IPS-18c (cell line): ENCODE results near the gene CDH16.

Source experiments
- H3K4me3 ChIP-seq: 2 replicates; pipeline ENCODE4 v1.7.0; 2013; ENCODE audit warnings: low read depth, mild to moderate bottlenecking, low read length, moderate library complexity; ENCODE audit not compliant: insufficient read depth
- H3K9me3 ChIP-seq: one replicate; pipeline ENCODE4 v1.6.1; 2013; ENCODE audit warnings: mild to moderate bottlenecking, low read length, moderate library complexity; ENCODE audit not compliant: control insufficient read depth, insufficient read depth

The CDH16 gene

DNA sequence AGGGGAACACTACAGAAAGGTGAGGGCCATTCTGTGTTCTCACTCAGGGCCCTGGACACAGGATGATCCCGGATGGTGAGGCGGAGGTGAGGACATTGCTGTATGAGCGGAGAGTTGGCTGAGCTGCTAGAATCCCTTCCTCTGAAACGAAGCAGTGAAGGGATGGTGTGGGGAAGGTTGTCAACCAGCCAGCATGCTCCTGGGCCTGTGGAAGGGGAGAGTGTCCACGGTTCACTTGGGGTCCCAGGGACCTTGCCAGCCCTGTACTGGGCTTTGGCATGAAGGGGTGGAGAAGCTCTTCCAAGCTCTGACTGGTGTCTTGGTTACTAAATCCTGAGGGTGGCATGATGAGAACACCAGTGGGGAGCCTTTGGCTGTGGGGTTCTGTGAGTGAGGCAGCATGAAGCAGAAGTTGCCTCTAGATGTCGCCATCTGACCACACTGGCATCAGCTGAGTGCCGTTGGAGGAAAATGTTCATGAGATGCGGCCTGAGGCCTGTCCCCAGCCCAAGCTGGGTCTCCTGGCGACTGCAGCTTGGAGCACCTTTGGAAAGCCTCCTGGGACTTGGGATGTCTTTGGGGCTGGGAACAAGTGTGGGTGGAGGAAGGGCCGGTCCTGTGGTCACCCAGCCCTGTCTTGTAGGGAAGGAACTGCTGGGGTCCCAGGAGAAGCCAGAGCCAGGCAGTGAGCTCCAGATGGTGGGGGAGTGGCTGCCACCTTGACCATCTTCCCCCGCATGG lies 23.6 kb downstream of the CDH16 start:
- Histone ChIP-seq H3K9me3 (peaks cover 3% of the 10 kb centered on the region), H3K4me3 (no peak overlapping the region)

DNA sequence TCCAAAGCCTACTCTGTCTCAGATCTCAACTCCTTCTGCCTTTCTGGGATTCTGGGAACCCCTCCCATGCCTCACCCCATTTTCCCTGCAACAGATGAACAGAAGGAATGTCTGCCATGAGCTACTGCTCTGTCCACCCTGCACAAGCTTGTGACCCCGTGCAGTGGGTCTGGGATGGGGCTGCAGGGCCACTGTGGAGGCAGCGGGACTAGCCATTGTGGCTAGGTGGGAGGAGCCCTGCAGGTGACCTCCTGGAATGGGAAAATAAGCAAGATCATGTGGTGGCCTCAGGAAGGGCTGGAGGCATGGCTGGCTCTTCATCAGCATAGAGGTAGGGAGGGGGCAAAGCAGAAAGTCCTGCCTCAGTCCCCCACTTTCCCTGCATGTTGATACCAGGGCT lies 24.6 kb downstream of the CDH16 start:
- Histone ChIP-seq H3K9me3 (peaks cover 3% of the 10 kb centered on the region), H3K4me3 (no peak overlapping the region)

DNA sequence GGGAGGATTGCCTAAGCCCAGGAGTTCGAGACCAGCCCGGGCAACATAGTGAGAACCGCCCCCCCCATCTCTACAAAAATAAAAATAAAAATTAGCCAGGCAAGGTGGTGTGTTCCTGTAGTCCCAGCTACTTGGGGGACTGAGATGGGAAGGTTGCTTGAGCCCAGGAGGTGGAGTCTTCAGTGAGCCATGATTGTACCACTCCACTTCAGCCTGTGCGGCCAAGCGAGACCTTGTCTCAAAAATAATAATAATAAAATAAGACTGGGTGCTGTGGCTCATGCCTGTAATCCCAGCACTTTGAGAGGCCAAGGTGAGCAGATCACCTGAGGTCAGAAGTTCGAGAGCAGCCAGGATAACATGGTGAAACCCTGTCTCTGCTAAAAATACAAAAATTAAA lies 26.9 kb downstream of the CDH16 start:
- H3K4me3 ChIP-seq = no peak overlapping the region
- H3K9me3 ChIP-seq = peaks cover 3% of the 10 kb centered on the region

DNA sequence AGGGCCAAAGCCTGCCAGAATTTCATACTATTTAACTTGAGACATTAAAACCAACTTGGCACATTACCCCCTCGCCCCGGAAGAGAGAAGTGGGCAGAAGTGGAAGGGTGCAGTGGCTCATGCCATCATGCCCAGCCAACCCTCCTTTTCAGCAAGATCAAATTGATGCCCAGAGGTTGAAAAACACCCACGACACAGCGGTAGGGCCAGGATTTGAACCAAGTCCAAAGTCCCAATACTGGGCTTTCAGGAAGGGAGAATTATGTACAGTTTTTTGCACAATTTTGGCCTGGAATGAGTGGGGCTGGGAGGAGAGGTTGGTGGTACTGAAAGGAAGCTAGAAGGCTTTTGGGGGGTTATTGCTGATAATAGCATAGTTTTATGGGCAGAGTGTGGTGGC lies 27.3 kb downstream of the CDH16 start:
- peaks cover 3% of the 10 kb centered on the region for H3K9me3 ChIP-seq

DNA sequence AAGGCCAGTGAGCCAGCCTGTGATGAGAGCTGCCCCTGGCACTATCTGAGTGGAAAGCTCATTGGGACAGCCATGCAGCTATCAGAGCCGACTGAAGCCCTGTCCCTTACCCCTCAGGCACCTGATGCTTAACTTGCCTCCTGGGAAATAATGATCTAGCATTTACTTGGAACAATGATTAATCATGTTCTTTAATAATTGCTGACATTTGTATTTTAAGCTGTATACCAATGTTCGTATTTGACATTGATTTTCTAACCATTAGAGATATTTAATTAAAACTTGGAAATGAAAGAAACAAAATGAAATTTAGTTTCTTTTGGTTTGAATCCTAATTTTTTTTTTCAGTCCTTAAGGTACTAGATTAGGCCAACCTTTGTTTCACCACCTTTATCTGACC lies 27.9 kb downstream of the CDH16 start:
- H3K9me3 ChIP-seq = no peaks in the 10 kb centered on the region
- H3K4me3 ChIP-seq = no peak overlapping the region

More for the DNA sequence above, 27.3 kb downstream of the CDH16 start:
- H3K4me3 ChIP-seq = no peak overlapping the region

DNA sequence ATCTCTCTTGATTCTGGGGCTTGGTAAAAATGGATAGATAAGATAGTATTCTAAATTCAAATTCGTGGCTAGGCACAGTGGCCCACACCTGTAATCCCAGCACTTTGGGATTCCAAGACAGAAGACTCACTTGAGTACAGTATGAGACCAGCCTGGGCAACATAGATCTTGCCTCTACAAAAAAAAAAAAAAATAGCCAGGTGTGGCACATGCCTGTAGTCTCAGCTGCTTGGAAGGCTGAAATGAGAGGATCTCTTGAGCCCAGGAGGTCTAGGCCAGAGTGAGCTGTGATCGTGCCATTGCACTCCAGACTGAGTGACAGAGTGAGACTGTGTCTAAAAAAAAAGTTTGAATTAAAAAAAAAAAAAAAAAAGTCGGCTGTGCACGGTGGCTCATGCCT lies 29.1 kb downstream of the CDH16 start:
- H3K9me3 ChIP-seq = no peaks in the 10 kb centered on the region
- no peak overlapping the region for H3K4me3 ChIP-seq

DNA sequence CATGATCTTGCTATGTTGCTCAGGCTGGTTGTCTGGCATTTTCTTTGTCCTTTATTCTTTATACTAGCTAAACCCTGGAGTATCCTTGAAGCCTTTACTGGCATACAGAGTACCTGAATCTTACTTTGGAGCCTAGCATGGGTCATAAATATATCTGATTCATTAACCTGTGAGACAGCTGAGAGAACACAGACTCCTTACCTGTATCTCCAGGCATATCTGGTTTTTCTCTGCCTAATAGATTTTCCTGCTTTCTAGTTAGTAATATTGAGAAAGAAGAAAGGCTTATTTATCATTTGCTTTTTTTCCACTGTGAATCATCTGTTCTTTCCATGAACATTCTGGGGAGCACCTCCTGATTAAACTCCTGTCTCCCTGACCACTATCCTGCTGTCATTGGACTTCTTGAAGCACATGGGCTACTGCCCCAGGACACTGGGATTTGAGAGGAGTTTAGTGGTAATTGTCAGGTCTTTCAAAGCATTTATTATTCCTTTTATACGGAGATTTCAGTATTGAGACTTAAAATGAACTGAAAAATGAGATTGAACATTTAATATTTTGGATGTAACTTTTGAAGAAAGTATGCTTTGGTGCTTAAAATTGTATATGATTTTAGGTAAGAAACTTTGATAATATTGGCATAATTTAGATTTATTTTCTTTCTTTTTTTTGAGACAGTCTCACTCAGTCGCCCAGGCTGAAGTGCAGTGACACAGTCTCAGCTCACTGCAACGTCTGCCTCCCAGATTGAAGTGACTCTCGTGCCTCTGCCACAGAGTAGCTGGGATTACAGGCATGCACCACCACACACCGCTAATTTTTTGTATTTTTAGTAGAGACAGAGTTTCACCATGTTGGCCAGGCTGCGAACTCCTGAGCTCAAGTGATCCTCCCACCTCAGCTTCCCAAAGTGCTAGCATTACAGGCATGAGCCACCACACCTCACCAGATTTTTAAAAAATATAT lies 29.8 kb downstream of the CDH16 start:
- Histone ChIP-seq H3K9me3 (no peaks in the 10 kb centered on the region), H3K4me3 (no peak overlapping the region)

DNA sequence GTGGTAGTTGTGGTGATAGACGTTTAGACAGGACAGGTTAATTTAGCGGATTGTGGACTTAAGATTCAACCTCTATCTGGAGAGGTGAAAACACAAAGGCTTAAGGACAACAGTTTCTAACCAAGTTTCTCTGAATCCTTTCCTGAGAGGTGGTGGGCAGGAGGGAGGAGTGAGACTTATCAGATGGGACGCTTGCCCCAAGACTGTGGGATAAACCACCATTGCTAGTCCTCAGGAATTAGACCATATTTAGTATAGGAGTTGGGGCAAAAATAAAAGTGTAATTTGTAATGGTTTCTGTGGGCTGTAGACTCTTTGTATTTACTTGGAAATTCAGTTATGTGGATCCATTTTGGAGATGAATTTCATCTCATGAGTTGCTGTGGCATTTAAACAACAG lies 31.8 kb downstream of the CDH16 start:
- H3K4me3 ChIP-seq = no peak overlapping the region
- H3K9me3 ChIP-seq = no peaks in the 10 kb centered on the region

DNA sequence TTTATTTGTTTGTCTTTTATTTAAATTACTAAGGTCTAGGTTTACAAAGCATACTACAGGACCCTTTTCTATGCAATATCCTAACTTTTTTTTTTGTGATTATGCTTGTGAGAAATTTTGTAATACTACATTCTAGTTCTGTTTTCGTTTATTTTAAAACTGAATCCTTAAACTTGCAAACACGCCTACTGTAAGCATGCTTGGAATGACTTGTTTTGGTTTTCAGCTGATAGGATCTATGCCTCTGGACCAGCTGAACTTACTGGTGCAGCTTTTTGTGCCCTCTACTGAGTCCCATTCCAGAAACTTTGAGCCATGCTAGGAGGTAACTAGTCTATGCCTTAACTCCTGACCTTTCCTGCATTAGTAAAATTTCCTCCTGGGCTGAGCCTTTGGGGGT lies 32.4 kb downstream of the CDH16 start:
- no peak overlapping the region for H3K4me3 ChIP-seq
- H3K9me3 ChIP-seq = no peaks in the 10 kb centered on the region

DNA sequence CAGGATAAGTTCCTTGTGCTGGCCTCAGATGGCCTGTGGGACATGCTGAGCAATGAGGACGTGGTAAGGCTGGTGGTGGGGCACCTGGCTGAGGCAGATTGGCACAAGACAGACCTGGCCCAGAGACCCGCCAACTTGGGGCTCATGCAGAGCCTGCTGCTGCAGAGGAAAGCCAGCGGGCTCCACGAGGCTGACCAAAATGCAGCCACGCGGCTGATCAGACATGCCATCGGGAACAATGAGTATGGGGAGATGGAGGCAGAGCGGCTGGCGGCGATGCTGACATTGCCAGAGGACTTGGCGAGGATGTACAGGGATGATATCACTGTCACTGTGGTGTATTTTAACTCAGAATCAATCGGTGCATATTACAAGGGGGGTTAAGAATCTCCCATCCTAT lies 33.2 kb downstream of the CDH16 start:
- Histone ChIP-seq H3K9me3 (no peaks in the 10 kb centered on the region), H3K4me3 (no peak overlapping the region)

DNA sequence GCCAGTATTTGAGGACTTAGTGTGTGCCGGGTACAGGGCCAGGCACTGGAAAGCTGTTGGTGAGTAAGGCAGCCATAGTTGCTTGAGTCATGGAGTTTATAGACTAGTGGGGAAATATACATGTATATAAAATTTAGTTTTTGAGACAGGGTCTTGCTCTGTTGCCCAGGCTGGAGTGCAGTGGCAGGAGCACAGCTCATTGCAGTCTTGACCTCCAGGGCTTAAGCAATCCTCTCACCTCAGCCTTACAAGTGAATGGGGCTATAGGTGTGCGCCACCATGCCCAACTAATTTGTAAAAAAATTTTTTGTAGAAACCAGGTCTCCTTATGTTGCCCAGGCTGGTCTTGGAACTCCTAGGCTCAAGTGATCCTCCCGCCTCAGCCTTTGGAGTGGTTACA lies 36.0 kb downstream of the CDH16 start:
- Histone ChIP-seq H3K4me3 (no peak overlapping the region), H3K9me3 (no peaks in the 10 kb centered on the region)

DNA sequence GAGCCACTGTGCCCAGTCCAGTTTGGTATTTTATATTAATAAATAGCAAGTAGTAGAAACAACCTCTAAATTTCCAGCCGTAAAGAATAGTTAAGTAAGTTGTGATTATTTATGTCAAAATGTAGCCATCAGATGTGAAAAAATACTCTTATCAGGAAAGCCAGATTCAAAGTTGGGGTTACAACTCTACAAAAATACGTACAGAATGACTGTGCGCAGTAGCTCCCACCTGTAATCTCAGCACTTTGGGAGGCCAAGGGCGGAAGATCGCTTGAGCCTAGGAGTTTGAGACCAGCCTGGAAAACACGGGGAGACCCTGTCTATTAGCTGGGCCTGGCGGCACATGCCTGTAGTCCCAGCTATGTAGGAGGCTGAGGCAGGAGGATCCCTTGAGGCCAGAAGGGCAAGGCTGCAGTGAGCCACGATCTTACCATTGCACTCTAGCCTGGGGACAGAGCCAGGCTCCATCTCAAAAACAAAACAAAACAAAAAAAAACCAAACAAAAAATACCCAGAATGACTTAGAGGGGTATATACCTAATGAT lies 36.6 kb downstream of the CDH16 start:
- Histone ChIP-seq H3K9me3 (no peaks in the 10 kb centered on the region), H3K4me3 (no peak overlapping the region)

DNA sequence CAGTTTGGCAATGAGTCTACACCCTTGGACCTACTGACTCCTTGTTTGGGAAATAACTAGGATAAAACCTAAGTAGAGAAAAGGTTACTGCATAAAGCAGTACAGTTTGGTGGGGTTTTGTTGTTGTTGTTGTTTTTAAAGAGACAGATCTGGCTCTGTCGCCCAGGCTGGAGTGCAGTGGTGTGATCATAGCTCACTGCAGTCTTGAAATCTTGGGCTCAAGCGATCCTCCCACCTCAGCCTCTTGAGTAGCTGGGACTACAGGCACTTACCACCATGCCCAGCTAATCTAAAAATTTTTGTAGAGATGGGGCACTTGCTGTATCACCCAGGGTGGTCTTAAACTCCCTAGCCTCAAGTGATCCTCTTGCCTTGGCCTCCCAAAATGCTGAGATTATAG lies 37.1 kb downstream of the CDH16 start:
- no peaks in the 10 kb centered on the region for H3K9me3 ChIP-seq
- peak overlapping the region; percentile 87; the same call in 1 of the 2 replicates for H3K4me3 ChIP-seq

DNA sequence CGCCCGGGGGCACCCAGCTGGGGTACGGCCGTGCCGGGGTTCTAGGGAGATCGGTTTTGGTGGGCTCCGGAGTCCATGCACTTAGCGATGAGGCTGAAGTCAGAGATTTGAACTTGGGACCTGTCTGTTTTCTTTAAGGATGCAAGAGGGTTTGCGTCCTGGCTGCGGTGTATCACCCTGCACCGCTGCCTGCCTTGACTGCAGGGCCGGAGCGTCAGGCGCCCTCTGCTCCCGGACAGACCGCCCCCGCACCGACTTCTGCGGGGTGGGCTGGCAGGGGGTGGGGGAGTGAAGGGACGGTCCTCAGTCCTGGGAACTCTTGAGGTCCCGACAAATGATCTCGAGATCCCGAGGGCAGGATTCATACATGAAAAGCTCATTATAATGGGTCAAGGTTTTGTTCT lies 37.7 kb downstream of the CDH16 start:
- Histone ChIP-seq H3K9me3 (no peaks in the 10 kb centered on the region), H3K4me3 (peak overlapping the region; percentile 87)

DNA sequence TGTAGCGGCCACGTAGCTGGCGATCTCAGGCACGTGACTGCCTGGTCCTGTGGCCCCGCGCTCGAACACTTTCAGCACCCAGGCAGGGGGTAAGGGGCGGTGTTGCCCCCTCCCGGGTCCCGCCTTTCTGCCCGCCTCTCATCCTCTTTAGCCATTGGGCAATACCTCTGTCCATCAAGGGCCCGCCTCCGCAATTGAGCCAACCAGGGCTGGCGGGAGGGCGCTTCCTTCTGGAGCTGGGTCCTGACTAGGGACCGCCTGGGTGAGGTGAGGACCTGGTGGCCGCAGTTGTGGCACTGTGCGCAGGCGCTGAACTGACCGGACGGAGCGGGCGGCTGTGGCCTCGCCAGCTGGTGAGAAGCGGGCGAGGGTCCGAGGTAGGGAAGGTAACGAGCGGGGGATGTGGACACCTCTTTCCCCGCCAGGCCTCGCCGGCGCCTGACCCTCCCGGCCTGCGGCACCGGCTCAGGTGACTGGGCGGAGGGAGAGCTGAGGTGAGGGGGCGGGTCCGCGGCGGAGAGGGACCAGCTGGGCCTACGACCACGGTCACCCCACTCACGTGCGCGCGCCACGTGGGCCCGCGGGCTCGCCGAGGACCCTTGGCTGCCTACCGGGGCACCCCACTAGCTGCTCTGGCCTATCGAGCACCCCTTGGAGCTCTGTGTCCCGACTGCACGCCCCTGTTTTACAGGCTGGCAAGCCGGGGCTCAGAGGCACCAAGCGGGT lies 38.2 kb downstream of the CDH16 start, which contains the start of gene PDP2:
Gene PDP2, plus strand, starts transcription at position 228 of the 726 bp plus-strand sequence. CDS start 3,770 bp downstream, outside the sequence.
- H3K4me3 ChIP-seq = peak within 1 kb of the TSS; percentile 87
- no peaks in the 10 kb centered on the region for H3K9me3 ChIP-seq

DNA sequence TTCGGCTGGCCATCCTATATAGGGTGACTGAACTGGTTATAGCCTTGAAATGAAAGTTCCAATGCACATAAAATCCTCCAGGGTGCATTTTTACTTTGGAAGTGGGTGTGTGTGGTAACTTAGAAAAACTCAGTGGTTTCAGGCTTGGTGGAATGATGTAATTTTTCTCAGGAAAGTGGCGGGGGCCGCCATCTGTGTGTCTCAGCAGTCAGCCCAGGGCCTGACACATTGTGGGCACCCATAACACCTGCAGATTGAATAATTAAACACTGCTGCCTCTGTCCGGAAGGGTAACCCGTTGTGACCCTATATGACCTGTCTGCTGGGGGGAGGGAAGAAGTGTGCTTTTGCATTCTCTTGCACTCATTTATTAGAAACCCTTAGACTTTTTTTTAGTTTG lies 40.6 kb downstream of the CDH16 start:
- Histone ChIP-seq H3K4me3 (no peak overlapping the region), H3K9me3 (no peaks in the 10 kb centered on the region)

DNA sequence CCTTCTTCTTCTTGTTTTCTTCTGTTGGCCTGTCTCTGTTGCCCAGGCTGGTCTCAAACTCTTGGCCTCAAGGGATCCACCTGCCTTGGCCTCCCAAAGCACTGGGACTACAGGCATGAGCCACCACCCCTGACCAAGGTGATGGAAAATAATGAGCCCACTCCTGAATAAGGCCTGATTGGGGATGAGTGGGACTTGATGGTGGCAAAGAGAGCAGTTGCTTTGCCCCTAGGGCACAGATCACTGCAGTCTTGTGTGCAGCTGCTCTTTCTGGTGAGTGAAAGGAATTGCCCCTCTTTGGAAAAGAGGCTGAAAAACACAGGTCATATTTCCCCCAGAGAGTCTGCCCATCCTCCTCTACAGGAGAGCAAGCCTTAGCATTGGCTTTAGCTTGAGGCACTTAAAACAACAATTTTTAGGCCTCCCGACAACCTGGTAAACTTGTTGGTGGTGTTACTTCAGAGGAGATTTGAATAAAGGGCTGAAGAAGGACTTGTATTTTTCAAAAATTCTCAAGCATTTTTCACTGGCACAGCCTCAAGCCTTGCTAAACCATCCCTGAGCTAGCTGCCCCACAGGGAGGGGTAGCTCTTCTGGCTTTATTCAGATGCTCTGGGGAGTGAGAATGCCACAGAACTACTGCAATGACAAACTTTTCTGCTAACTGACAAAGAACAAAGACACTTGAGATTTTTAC lies 44.5 kb downstream of the CDH16 start:
- Histone ChIP-seq H3K4me3 (no peak overlapping the region), H3K9me3 (no peaks in the 10 kb centered on the region)
